HG03442 (cell line): ENCODE results near the gene FAM13A.
"Not testable (repeated sequence)": the region's sequence is repeated elsewhere in the genome, so short reads cannot be mapped to it uniquely, and the experiment has no call there.

Source experiments
- ATAC-seq: cut with Tn5 transposase; IDR thresholded peaks from one replicate; pipeline ENCODE4 v1.9.1; 2021; ENCODE audit warnings: mild to moderate bottlenecking, moderate library complexity; ENCODE audit not compliant: unreplicated experiment

FAM13A gene

DNA sequence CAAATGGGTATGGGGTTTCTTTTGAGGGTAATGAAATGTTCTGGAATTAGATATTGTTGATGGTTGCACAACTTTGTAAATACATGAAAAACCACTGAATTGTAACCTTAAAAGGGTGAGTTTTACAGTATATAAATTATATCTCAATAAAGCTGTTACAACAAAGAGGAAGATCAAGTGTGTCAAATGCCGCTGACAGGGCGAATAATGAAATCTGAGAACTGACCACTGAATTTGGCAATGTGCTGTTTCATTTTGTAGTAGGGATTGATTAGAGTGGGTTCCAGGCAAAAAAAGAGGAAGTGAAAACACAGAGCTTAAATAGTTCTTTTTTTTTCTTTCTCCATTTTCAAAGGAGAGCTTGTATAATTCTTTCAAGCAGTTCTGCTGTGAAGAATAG, 198.2 kb downstream of the FAM13A start:
- ATAC-seq = peak; percentile 93

- ATAC-seq = no peak
Measured at GRCh38 chr4:88857588-88857987, 199.4 kb downstream of the FAM13A start.

- ATAC-seq = no peak
Measured at GRCh38 chr4:88854481-88854880, 202.5 kb downstream of the FAM13A start.

- ATAC-seq = not testable (repeated sequence)
Measured at GRCh38 chr4:88853583-88853982, 203.4 kb downstream of the FAM13A start.

GRCh38 chr4:88846206-88846790, 210.7 kb downstream of the FAM13A start:
- no peak for ATAC-seq

- ATAC-seq = no peak
Measured at GRCh38 chr4:88843067-88843685, 213.8 kb downstream of the FAM13A start.

DNA sequence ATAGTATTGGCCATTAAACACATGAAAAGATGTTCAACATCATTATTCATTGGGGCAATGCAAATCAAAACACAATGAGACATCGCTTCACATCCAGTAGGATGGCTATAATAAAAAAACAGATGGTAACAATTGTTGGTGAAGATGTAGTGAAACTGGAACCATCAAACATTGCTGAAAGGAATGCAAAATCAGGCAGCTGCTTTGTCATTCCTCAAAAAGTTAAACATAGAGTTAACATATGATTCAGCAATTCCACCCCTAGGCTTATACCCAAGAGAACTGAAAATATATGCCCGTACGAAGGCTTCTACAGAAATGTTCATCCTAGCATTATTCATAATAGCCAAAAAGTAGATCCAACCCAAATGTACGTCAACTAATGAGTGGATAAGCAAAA, 215.3 kb downstream of the FAM13A start:
- no peak for ATAC-seq

DNA sequence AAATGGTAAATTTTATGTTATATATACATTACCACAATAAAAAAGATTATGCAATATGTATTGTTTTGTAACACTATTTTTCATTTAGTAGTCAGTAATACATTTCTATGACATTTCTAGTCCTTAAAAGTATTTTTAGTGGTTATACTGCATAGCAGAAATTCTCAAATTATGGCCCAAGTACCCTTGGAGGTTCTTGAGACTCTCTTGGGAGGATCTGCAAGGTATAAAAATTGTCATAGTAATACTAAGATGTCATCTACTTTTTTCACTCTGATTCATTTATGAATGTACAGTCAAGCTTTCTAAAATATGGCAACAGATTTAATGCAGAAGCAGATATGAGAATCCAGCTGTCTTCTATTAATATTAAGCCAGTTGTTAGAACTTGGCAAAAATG, 220.8 kb downstream of the FAM13A start:
- ATAC-seq = no peak

DNA sequence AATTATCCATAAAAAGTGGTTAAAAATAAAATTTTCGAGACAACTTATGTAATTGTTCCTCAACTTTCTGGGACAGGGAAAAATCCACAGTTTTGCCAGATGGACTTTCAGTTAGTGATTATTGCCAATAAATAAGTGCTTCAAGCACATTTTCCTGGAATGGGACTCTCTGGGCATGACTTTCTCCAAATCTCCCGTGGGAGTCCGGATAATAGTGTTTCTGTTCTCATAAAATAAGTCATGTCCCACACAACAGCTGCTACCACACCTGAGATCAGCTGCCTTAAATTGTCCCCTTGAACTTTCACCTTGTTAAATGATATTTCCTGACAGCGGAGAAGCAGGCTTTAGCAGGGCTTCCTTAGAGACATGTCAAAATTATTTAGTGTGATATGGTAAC, 226.0 kb downstream of the FAM13A start:
- ATAC-seq = no peak

- ATAC-seq = no peak
Measured at GRCh38 chr4:88830598-88830997, 226.4 kb downstream of the FAM13A start.

GRCh38 chr4:88828842-88829571, 228.0 kb downstream of the FAM13A start:
- ATAC-seq = no peak

- no peak for ATAC-seq
Measured at GRCh38 chr4:88827442-88827841, 229.5 kb downstream of the FAM13A start.

- ATAC-seq = no peak
Measured at GRCh38 chr4:88826771-88827170, 230.2 kb downstream of the FAM13A start.

GRCh38 chr4:88825931-88826330, 231.1 kb downstream of the FAM13A start:
- no peak for ATAC-seq

DNA sequence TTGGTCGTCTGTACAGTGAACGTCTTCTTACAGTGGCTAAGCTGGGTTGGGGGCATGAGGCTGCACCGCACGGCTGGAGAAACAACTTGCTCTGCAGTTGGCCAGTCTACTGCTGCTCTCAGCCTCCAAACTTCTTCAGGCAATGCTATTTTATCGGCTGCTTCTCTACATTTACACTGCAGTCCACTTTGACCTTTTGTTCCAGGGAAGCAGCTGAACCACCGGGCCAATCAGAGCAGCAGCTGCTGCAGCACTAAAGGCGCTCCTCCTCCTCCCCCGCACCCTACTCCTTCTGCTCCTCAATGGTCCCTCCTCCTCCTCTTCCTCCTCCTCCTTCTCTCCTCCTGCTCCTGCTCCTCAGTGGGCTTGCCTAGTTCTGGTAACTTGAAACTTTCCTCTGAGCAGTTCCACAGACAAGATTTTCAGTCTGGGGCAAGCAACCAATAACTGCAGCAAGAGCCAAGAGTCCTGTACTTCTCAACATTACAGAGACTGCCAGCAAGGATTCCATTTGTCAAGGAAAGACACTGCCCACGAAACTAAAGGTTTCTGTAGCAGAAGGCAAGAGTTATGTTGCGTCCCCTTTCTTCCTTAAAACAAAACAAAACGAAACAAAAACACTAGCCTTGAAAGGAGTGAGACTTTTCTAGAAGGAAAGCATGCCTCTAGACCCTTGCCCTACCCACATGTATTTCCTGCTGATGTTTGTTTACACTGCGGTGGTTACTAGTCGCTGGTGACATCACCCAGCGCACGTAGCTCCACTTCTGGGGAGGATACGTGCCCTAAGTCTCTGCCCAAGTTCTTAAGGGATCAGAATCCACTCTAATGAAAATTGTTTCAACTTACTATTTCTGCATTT, 233.7 kb downstream of the FAM13A start:
- peak; percentile 97 for ATAC-seq

DNA sequence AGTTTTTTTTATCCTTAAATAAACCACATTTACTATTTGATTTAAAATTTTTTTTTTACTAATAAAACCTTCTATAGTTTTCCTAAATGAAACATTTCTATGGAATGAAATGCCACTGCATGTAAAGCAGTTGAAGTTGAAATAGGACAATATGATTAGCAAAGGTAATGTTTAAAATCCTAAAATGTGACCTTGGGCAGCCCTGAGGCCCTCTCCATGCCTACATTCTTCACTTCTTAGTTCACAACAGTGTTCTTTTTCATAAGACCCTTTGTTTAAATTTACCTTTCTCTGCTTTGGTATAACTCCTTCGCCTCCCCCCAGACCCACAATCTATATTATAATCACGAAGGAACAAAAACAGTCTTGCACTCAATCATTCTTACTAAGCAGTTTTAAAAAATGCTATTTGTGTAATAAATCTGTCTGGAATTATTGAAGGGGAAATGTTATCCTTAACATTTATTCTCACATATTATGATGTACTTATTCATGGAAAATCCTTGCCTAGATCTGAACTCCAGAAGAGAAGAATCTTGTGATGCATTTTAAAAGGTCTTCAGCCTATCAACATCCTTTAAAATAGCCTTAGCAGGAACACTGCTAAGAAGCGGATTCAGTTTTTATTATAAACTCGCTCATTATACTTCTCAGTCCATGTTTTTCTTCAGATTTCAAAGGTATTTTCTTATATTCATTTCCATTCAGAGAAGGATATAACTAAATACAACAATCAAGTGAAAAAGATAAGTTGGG, 234.8 kb downstream of the FAM13A start:
- no peak for ATAC-seq

DNA sequence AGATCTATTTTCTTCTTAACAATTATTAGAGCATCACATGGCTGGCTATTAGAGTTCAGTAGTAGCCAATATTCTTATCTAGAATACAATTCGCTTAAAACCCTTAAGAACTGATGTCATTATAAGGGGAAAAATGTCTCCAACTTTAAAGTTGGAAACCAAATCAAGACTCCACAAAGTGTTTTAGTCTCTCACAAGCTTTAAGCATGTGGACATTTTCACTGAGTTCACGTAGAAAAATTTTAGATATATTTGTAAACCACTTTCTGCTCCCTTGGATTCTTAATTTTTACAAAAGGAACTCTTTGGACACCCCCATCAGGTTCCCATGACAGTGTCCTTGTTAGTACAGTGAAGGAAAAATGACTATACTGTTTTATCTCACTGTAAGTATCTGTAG, 235.5 kb downstream of the FAM13A start:
- ATAC-seq = no peak

DNA sequence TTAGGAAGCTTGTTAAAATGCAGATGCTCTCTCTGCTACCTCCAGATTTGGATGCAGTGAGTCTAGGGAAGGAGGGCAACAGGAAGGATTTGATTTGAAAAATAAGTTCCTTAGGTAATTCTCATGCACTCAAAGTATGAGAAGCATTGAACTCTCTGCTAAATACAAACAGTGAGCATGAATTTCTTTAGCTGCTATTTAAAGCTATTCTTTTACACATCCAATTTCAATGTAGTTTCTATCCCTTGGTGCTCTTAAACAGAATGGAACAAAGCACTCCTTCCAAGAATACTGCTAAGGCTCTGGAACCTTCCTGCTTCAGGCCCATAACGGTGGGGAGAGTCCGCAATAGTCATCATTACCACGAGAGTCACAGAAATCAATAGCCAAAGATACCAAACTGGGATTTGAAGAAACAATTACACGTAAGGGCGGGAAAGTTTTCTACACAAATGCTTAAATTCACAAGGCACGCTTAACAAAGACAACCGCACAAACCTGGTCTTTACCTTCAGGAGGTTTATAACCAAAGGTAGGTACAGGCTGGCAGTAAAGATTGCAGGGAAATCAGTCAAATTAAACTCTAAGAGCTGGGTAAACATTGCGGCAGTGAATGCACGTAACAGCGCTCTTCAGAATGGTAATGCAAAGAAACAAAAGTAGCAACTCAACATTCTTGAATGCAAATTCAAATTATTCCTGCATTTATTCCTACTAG, 236.1 kb downstream of the FAM13A start:
- no peak for ATAC-seq

- ATAC-seq = no peak
Measured at GRCh38 chr4:88819818-88820697, 236.9 kb downstream of the FAM13A start.
